GM12874 (cell line): ENCODE measurements around the gene SYCP3.

ENCODE experiments used
- CTCF ChIP-seq: IDR thresholded peaks from 2 replicates; pipeline ENCODE4 v1.5.1; 2011; ENCODE audit warnings: low read depth, mild to moderate bottlenecking, control low read depth, low read length, moderate library complexity; ENCODE audit not compliant: insufficient read depth

The SYCP3 gene

GRCh38 chr12:101713930-101714329 lies 25.3 kb downstream of the SYCP3 start:
- TF ChIP-seq CTCF: no peak

GRCh38 chr12:101713059-101713682 lies 26.1 kb downstream of the SYCP3 start:
- TF ChIP-seq CTCF: no peak

- TF ChIP-seq CTCF: no peak
Observed at GRCh38 chr12:101710288-101710687, 29.0 kb downstream of the SYCP3 start.

GRCh38 chr12:101707131-101707782 lies 32.0 kb downstream of the SYCP3 start:
- no peak for TF ChIP-seq CTCF

- TF ChIP-seq CTCF: no peak
Observed at GRCh38 chr12:101706403-101706802, 32.9 kb downstream of the SYCP3 start.

GRCh38 chr12:101703487-101703886 lies 35.8 kb downstream of the SYCP3 start:
- TF ChIP-seq CTCF: no peak

GRCh38 chr12:101700299-101700820 lies 38.9 kb downstream of the SYCP3 start:
- TF ChIP-seq CTCF: no peak
